ENCODE data around the gene PLA2R1. TPM values are rescaled to one million over a fixed set of nuclear protein-coding genes. Genes with fewer than 3 reads are reported as not detected.

Gene PLA2R1
- total and polyA plus RNA-seq, 2 of the 4 experiments (the other 2 are of a cell fraction) = 0.43 to 0.54 TPM

DNA sequence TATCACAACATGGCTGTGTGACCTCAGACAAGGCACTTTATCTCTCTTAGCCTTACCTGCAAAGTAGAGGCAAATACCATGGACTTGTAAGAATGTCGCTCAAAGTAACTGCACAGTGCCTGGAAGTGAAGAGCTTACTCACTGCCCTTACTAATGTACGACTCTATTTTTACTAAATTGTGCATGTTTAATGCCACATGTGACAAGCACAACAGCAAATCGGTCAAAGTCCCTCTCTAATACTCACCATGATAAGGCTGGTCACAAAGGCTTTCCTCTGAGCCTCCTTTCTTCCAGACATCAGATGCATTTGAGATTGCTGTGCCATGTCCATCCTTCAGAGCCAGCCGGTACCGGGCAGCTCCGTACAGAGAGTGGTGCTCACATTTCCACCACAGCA lies 164.0 kb downstream of the PLA2R1 start:
- H3K4me1 ChIP-seq (ENCODE audit: control insufficient read depth, insufficient read depth, low read length) = no peaks in the 10 kb centered on the region
- H2AK9ac ChIP-seq (replicated peaks; ENCODE audit: low read depth, low read length, poor library complexity) = no peak overlapping the region
- no peaks in the 10 kb centered on the region for H3K9me3 ChIP-seq (ENCODE audit: control insufficient read depth, insufficient read depth, low read length)
- H2BK120ac ChIP-seq (ENCODE audit: low read depth, low read length) = no peak overlapping the region
- H3K36me3 ChIP-seq (ENCODE audit: control insufficient read depth, insufficient read depth, low read length) = no peaks in the 10 kb centered on the region
- H2AK5ac ChIP-seq (ENCODE audit: low read depth, low read length) = no peak overlapping the region
- BruUV-seq (replicated peaks) = no TSS peak
- CTCF ChIA-PET = no interaction called here
- no peak overlapping the region for H2BK15ac ChIP-seq (ENCODE audit: low read depth, low read length)
- POLR2A ChIA-PET (ENCODE audit: unreplicated experiment) = no interaction called here
- H3K18ac ChIP-seq (ENCODE audit: low read depth, low read length) = no peak overlapping the region
- dilution Hi-C loops (cut with HindIII; ENCODE audit: low sequenced_read_pairs, unreplicated experiment) (no loop called here), intact Hi-C loops (cut with micrococcal nuclease) (no loop called here), in situ Hi-C loops (cut with MboI; ENCODE audit: low sequenced_read_pairs) (no loop called here)
- peaks cover 39% of the 10 kb centered on the region for H3K27me3 ChIP-seq (ENCODE audit: control insufficient read depth, insufficient read depth, low read length)
- H4K5ac ChIP-seq (ENCODE audit: low read depth, low read length) = no peak overlapping the region
- no peak overlapping the region for H3K9ac ChIP-seq (ENCODE audit: low read depth, low read length)
- ATAC-seq (ENCODE audit: low read depth) (no peak), DNase-seq (no peak)
- no peak overlapping the region for H3K4ac ChIP-seq (ENCODE audit: low read depth, low read length)
- no peak overlapping the region for H3K4me2 ChIP-seq (ENCODE audit: low read depth, low read length)
- no peak overlapping the region for H4K91ac ChIP-seq (ENCODE audit: insufficient read depth, low read depth, low read length)
- H2BK5ac ChIP-seq (ENCODE audit: low read depth, low read length, poor library complexity, severe bottlenecking) = no peak overlapping the region
- H3K56ac ChIP-seq (ENCODE audit: extremely low read depth, insufficient read depth, low read length) = no peak overlapping the region
- no peaks in the 10 kb centered on the region for H3K79me1 ChIP-seq (ENCODE audit: low read depth in 1 of 2, low read length in 2 of 2)
- H2AFZ ChIP-seq (replicated peaks; ENCODE audit: low read length, poor library complexity) = no peak overlapping the region
- H3K14ac ChIP-seq (replicated peaks; ENCODE audit: low read depth, low read length) = no peak overlapping the region
- H3K9me1 ChIP-seq (ENCODE audit: insufficient read depth, low read length) = no peaks in the 10 kb centered on the region
- H4K20me1 ChIP-seq (ENCODE audit: insufficient read depth, low read length) = no peaks in the 10 kb centered on the region
- H4K8ac ChIP-seq (ENCODE audit: low read depth in 2 of 2, low read length in 2 of 2) = no peak overlapping the region
- no peak overlapping the region for H3K23ac ChIP-seq (ENCODE audit: low read depth, low read length)
- TF ChIP-seq BHLHE40 (IDR thresholded peaks at IDR 0.05; ENCODE audit: low read depth, low read length) (no peak), SMC3 (IDR thresholded peaks at IDR 0.05; ENCODE audit: low read depth, low read length) (no peak), CHD1 (IDR thresholded peaks at IDR 0.05; ENCODE audit: low read depth, low read length) (no peak), CEBPB (IDR thresholded peaks at IDR 0.05; ENCODE audit: low read depth, low read length) (no peak), POLR2A (IDR thresholded peaks at IDR 0.05; ENCODE audit: low read depth, low read length) (no peak), RCOR1 (IDR thresholded peaks at IDR 0.05; ENCODE audit: insufficient replicate concordance, low read length) (no peak), MAFK (IDR thresholded peaks at IDR 0.05; ENCODE audit: low read depth, low read length) (no peak), NFE2L2 (IDR thresholded peaks at IDR 0.05; ENCODE audit: low read depth, low read length) (no peak), RFX5 (IDR thresholded peaks at IDR 0.05; ENCODE audit: low read depth, low read length) (no peak), FOS (IDR thresholded peaks at IDR 0.05; ENCODE audit: low read depth, low read length) (no peak)
- TF ChIP-seq, protein P1, sequence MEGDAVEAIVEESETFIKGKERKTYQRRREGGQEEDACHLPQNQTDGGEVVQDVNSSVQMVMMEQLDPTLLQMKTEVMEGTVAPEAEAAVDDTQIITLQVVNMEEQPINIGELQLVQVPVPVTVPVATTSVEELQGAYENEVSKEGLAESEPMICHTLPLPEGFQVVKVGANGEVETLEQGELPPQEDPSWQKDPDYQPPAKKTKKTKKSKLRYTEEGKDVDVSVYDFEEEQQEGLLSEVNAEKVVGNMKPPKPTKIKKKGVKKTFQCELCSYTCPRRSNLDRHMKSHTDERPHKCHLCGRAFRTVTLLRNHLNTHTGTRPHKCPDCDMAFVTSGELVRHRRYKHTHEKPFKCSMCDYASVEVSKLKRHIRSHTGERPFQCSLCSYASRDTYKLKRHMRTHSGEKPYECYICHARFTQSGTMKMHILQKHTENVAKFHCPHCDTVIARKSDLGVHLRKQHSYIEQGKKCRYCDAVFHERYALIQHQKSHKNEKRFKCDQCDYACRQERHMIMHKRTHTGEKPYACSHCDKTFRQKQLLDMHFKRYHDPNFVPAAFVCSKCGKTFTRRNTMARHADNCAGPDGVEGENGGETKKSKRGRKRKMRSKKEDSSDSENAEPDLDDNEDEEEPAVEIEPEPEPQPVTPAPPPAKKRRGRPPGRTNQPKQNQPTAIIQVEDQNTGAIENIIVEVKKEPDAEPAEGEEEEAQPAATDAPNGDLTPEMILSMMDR (conservative IDR thresholded peaks at IDR 0.05; ENCODE audit: low read depth, low read length) = no peak
- TF ChIP-seq, protein P2, sequence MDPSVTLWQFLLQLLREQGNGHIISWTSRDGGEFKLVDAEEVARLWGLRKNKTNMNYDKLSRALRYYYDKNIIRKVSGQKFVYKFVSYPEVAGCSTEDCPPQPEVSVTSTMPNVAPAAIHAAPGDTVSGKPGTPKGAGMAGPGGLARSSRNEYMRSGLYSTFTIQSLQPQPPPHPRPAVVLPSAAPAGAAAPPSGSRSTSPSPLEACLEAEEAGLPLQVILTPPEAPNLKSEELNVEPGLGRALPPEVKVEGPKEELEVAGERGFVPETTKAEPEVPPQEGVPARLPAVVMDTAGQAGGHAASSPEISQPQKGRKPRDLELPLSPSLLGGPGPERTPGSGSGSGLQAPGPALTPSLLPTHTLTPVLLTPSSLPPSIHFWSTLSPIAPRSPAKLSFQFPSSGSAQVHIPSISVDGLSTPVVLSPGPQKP (IDR thresholded peaks at IDR 0.05; ENCODE audit: borderline replicate concordance, low read depth, low read length) = no peak
- TF ChIP-seq, protein P3, sequence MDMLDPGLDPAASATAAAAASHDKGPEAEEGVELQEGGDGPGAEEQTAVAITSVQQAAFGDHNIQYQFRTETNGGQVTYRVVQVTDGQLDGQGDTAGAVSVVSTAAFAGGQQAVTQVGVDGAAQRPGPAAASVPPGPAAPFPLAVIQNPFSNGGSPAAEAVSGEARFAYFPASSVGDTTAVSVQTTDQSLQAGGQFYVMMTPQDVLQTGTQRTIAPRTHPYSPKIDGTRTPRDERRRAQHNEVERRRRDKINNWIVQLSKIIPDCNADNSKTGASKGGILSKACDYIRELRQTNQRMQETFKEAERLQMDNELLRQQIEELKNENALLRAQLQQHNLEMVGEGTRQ (IDR thresholded peaks at IDR 0.05; ENCODE audit: low read depth, low read length) = no peak
- H3K27ac ChIP-seq (ENCODE audit: insufficient read depth, low read length) = no peak overlapping the region
- WGBS, 2 experiments (ENCODE audit: extremely low coverage in 2 of 2, insufficient read length in 1 of 2) = 92% methylated on average over 6 of the region's 6 CpGs; no CpG with 5 or more reads in 1 of the 2 experiments
- no peak overlapping the region for H3K4me3 ChIP-seq (ENCODE audit: insufficient read depth, low read depth, low read length)
- H2BK20ac ChIP-seq (ENCODE audit: low read depth, low read length) = no peak overlapping the region
